Stimulated activated CD8-positive, alpha-beta memory T cell treated with anti-CD3 and anti-CD28 coated beads, Interleukin-12 subunit alpha, Interleukin-12 subunit beta, amount 100 ng/mL, for 1 hour (primary cell): Measurements from ENCODE around the gene RBM39.
"Not testable (repeated sequence)": the region's sequence is repeated elsewhere in the genome, so short reads cannot be mapped to it uniquely, and the experiment has no call there.

Source experiments
- DNase-seq: peaks from one replicate; pipeline ENCODE4 v3.0.0-alpha.2; 2020; ENCODE audit warnings: low read depth

Gene RBM39

DNA sequence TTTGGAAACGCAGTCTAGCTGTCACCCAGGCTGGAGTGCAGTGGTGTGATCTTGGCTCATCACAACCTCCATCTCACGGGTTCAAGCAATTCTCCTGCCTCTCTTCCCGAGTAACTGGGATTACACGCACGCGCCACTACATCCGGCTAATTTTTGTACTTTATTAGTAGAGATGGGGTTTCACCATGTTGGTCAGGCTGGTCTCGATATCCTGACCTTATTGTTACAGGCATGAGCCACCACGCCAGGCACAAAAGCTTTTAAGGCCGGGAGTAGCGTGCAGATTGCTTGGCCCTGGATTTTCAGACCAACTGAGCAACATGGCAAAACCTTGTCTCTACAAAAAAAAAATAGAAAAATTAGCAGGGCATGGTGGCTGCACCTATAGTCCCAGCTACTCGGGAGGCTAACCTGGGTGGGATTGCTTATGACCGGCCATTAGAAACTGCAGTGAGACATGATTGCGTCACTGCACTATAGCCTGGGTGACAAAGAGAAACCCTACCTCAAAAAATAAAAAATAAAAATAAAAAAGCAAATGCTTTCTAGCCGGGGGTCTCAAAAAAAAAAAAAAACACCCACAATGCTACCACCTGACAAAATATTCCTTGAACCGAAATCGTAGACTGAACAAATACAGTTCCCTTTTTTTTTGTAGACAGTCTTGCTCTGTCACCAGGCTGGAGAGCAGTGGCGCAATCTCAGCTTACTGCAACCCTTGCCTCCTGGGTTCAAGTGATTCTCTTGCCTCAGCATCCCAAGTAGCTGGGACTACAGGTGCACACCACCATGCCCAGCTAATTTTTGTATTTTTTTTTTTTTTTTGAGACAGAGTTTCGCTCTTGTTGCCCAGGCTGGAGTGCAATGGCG lies 15.0 kb downstream of the RBM39 start:
- no peak for DNase-seq

DNA sequence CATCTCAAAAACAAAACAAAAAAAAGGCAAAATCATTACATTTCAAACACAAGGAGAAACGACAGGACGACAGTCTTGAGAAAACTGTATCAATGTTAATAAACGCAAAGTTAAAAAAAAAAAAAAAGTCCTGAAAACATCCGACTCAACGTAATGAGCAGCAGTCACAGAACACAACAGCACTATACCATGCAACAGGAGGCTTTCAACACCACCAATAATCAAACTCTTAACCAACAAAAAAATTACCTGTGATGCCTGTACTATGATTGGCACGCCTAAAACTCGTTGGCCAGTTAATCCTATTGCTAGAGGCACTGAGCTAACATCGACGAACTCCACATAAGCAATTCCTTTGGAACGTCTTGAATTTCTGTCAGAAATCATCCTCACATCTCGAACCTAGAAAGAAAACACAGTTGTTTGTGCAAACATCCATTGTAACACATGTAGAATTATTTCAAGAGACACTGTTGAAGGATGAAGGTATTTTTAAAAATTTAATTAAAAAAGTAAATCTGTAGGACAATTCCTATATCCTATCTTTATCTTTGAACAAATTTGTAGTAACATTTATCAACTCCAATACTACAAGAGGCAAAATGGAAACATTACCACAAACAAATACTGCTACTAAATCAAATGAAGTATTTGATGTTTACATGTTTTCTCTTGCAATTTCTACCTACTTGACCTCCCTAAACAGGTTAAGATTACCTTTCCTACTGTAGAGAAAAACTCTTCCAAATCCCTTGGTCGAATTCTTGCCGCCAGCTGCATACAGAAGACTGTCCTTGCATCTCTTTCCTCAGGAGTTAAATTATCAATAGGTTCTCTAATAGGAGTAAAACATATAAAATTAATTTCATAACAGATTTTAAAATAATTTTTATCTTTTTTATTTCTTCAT lies 17.5 kb downstream of the RBM39 start:
- DNase-seq, result no peak

DNA sequence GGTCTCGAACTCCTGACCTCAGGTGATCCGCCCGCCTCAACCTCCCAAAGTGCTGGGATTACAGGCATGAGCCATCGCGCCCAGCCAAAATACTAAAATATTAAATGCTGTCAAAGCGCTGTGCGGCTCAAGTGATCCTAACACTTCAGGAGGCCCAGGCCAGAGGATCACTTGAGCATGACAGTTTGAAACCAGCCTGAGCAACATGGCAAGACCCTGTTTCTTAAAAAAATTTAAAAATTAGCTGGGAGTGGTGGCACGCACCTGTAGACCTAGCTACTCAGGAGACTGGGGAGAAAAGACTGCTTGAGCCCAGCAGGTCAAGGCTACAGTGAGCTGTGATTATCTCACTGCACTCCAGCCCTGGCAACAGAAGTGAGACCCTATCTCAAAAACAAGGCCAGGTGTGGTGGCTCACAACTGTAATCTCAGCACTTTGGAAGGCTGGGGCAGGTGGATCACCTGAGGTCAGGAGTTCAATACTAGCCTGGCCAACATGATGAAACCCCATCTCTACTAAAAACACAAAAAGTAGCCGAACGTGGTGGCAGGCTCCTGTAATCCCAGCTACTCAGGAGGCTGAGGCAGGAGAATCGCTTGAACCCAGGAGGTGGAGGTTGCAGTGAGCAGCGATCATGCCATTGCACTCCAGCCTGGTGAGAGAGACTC lies 18.3 kb downstream of the RBM39 start:
- DNase-seq, result not testable (repeated sequence)

DNA sequence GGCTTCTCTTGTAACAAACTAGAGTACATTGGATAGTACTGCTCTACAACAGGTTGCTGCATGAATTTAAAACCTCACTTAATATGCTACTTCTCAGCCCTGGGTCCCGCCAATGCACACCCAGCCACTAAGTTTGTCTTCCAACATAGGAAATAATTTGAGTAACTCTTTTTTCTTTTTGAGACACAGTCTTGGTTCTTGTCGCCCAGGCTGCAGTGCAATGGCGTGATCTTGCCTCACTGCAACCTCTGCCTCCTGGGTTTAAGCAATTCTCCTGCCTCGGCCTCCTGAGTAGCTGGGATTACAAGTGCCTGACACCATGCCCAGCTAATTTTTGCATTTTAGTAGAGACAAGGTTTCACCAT lies 18.8 kb downstream of the RBM39 start:
- DNase-seq, result not testable (repeated sequence)

DNA sequence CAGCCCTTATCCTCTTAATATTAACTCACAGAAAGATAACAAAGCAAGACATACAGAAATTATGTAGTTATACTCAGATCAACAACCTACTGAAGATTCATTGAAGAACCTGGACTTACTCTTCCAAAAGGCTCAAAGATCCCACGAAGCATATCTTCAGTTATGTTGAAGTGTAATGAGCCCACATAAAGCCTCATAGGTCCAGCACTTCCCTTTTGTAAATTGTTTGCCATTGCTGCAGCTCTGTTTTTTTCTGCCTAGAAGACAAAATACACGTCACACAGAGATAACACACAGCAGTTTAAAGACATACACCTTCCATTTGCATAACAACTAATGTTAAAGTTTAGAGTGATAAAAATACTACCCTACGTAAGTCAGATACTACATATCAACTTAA lies 20.4 kb downstream of the RBM39 start:
- DNase-seq, result no peak

DNA sequence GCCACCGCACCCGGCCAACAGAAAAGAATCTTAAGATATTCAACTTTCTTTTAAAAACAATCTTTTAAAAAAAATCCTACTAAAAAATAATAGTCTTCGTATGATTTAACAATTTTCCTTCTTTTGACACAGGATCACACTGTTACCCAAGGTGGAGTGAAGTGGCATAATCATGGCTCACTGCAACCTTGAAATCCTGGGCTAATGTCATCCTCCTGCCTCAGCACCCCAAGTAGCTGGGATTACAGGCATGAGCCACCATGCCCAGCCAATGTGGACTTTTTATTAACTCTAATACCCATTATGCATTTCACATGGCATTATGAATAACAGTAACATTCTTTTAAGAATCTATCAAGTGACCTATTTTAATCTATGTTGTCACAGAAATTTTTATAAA lies 20.8 kb downstream of the RBM39 start:
- DNase-seq, result no peak

DNA sequence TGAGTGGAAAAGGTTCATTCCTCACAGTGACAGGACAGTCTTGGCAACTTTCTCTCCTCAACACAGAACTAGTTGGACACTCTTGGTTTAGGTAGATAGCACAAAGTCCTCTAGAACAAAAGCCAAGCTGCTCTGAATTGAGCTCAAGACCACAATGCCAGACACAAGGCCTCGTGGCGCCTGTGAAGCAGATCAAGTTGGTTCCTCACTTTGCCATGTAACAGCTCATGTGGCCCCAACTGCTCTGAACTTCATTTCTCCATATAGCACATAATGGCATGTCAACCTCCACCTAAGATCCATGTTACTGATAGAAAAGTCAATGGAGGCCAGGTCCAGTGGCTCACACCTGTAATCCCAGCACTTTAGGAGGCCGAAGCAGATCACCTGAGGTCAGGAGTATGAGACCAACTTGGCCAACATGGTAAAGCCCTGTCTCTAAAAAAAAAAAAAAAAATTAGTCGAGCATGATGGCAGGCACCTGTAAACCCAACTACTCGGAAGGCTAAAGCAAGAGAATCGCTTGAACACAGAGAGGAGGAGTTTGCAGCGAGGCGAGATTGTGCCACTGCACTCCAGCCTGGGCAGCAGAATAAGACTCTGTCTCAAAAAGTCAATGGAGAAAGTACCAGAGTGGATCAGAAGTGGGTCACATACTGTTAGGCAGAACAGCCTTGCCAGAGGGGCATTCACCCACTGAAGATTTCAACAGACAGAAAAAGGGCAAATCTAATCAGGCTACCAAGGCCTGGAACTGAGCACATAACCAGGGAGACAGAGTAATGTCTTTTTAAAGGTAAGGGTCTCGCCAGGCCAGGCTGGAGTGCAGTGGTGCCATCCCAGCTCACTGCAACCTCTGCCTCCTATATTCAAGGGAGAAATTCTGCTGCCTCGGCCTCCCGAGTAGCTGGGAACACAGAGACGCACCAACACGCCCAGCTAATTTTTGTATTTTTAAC lies 21.6 kb downstream of the RBM39 start:
- DNase-seq, result no peak

DNA sequence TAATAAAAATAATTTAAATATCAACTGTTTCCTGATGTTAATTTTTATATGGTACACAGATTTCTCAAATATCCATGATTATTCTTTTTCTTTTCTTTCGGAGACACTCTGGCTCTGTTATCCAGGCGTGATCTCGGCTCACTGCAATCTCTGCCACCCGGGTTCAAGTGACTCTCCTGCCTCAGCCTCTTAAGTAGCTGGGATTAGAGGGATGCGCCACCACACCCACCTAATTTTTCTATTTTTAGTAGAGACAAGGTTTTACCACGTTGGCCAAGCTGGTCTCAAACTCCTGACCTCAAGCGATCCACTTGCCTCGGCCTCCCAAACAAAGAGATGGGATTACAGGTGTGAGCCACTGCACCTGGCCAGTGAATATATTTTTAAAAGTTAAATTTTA lies 22.3 kb downstream of the RBM39 start:
- DNase-seq, result no peak

DNA sequence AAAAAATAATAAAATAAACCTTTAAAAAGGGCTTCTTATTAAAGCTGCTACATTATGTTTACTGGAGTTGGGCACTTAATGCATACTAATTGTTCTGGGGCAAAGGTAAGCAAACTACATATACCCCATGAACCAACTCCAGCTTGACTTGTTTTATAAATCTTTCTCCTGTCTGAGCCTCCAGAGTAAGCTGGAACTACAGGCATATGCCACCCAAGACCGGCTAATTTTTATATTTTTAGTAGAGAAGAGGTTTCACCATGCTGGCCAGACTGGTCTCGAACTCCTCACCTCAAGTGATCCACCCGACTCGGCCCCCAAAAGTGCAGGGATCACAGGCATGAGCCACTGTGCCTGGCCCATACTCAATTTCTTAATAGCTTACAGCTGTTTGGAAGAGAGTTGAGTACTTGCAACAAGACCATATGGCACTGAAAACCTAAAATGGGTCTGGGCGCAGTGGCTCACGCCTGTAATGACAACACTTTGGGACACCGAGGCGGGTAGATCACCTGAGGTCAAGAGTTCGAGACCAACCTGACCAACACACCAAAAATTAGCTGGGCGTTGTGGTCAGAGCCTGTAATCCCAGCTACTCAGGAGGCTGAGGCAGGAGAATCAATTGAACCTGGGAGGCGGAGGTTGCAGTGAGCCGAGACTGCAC lies 23.0 kb downstream of the RBM39 start:
- DNase-seq, result no peak

DNA sequence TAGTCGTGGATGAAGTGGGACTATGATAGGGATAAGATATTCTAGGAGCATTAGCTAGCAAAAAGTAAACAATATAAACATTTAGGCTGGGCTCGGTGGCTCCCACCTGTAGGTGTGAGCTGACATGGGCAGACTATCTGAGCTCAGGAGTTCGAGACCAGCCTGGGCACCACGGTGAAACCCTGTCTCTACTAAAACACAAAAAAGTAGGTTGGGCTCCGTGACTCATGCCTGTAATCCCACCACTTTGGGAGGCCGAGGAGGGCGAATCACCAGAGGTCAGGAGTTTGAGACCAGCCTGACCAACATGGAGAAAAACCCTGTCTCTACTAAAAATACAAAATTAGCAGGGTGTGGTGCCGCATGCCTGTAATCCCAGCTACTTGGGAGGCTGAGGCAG lies 23.7 kb downstream of the RBM39 start:
- not testable (repeated sequence) for DNase-seq

DNA sequence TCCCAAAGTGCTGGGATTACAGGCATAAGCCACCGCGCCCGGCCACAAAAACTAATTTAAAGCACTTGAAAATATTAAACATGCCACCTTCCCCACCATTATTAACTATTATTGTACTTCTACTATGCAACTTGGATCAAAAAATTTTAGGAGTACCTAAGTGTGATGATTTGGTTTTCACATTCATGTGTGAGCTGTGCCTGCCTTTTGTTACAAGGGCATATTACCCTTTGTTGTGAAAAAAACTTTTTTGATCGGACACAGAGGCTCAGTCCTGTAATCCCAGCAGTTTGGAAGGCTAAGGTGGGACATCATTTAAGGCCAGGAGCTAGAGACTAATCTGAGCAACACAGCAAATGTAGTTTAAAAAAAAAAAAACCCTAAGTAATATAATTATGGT lies 25.7 kb downstream of the RBM39 start:
- DNase-seq, result no peak

DNA sequence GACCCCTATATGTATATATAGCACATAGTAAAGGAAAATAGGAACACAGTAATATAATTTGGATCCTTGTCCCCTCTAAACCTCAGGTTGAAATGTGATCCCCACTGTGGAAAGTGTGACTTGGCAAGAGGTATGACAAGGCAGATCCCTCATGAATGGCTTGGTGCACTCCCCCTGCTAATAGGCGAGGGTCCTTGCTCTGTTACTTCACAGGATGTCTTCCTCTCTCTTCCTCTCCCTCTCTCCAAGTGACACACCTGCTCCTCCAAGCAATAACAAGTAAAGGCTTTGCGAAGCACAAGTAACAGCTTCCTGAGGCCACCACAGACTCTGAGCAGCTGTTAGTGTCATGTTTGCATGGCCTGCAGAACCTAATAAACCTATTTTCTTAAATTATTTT lies 26.4 kb downstream of the RBM39 start:
- no peak for DNase-seq

DNA sequence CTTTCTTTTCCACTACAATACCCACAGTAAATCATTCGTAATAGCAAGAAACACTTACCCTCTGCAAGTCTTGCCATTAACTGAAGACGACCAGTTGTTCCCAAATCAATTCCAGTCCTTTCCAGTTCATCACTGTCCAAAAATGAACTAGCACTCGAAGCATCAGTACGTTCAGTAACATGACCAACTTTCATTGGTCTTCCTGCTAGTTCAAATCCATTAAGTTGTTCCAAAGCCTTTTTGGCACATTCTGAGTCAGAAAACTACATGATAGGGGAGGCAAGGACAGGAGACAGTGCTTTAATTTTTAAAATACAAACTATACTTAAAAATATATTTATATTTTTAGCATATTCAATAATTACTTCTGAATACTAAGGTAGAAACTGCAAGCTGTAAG lies 27.9 kb downstream of the RBM39 start:
- DNase-seq, result no peak

DNA sequence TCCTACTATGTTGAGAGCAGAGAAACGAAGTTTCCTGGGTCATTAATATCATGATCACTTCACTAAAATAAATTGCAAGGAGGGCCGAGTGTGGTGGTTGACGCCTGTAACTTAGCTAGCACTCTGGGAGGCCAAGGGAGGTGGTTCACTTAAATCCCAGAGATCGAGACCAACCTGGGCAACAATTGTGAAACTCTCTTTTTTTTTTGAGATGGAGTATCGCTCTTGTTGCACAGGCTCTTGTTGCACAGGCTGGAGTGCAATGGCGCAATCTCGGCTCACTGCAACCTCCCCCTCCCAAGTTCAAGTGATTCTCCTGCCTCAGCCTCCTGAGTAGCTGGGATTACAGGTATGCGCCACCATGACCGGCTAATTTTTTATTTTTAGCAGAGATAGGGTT lies 28.9 kb downstream of the RBM39 start:
- not testable (repeated sequence) for DNase-seq

DNA sequence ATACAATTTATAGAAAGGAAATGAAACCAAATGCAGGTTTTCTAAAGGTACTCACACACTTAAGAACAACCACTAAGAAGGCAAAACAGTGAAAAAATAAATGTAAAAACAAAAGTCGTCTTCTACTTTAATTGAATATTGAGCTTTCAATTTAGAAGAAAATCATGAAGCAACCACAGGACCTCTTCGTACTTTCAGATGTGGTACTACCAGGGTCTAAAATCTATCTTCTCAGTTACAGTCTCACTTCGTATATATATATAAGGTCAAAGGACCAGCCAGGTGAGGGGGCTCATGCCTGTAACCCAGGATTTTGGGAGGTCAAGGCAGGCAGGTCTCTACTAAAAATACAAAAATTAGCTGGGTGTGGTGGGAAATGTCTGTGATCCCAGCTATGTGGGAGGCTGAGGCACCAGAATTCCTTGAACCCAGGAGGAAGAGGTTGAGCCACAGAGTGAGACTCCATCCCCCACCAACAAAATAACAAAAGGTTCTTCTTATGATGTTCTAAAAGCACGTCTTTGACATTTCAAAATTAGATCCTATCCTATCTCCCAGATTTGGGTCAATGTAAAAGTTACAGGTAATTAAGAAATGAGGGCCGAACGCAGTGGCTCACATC lies 30.4 kb downstream of the RBM39 start:
- DNase-seq, result no peak

DNA sequence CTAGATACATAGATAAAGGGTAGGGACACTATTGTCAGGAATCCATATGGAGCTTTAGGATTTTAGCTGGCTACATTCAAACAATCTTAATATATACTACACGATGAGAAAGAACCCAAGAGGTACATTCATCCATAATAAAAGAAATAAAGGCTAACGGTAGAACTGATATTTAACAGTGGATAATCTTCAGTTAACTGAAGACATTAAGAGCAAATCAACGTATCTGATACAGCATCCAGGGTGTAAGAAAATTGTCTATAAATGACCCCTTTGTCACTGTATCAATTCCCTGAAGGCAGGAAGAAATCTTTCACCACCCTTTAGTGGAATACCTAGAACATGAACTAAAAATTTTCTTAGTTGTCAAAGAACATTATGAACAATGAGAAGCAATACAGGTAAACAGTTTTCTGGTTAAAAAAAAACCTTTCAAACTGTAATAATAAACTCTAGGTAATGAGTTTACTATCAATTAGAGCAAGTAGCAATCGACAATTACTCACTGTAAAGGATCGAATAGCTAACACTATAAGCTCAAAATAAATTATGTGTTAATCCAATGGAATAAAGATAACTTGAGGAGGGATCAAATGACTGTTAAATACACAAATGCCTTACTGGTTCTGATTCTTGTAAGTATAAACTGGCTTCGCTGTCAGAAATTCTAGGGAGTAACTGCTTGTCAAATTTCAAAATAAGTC lies 31.0 kb downstream of the RBM39 start:
- DNase-seq, result no peak

DNA sequence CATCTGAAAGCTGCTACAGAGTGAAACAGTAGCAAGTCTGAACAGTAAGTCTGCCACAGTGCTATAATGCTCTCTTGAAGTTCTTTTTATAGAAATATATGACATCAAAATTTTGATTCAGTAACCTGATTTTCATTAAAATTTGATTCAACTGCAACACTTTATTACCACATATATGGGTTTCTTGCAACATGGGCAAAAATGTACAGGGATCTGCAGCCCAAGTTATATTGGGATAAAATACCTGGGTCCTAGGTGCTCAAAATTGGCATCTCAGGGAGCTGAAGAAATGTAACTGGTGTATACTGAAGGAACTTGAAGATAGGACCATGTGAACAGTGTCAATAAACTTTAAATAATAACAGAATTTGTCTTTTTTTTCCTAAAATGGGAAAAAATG lies 32.0 kb downstream of the RBM39 start:
- DNase-seq, result no peak

DNA sequence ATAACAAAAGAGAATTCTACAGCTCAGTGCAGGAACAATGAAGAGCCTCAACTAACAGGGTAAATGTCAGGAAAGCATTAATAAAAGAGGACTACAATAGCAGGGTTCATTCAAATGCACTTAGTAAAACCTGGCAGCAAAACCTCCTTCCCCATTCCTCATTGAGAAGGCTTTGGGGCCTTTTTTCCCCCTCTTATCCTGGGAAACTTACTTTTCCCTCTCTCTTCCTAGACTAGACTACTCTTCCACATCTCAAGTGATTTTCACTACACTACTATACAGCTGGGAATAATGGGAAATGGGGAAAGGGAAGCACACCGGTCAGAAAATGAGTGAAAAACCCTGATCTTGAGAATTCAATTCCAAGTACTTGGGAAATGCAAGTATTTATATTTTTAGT lies 32.8 kb downstream of the RBM39 start:
- DNase-seq, result no peak

DNA sequence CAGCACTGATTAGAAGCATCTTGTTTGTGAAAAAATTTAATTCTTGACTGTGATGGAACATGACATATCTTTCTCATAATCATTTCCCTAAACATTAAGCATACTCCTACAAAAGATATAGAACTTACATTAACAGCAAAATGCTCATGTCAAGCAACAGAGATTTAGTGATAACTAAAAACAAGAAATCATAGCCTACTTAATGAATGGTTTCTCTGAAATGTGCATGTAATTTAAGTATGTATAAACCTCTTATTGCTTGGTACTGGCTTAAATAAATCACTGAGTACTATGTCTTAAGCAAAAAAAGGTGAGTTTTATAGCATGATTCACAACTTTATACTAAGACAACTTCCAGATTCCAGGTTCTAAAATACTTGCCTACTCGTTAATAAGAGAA lies 33.6 kb downstream of the RBM39 start:
- DNase-seq, result no peak
